ENCODE results near the gene STARD3.

The STARD3 gene

DNA sequence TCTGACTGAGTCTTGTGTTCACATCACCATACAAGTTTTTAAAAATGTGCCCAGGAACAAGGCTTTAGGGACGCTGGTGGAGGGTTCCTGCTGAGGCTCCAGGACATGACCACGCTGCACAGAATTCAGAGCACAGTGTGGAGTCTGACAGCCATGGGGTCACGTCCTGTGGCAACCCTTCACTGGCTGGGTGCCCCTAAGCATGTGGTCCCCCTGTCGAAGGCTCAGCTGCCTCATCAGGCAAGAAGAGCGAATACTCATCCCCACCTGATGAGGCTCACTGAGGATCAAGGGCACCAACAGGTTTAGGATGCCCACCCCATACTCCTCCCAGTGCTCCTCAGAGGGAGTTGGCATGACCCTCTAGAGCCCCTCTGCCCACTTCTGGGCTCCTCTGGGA, 37.2 kb downstream of the STARD3 start:
- Histone ChIP-seq H3K9me2 (ENCODE audit: low read depth, low read length) (no peaks in the 10 kb centered on the region), H3K4me2 (ENCODE audit: low read length) (no peak overlapping the region), H3K4me3 (ENCODE audit: low read depth, low read length, poor library complexity, severe bottlenecking) (no peak overlapping the region), H3K27me3 (ENCODE audit: insufficient read depth, low read length) (no peaks in the 10 kb centered on the region; the same call in 1 of the 2 replicates), H3K36me3 (ENCODE audit: insufficient read depth, low read length) (no peaks in the 10 kb centered on the region), H3K9ac (ENCODE audit: low read length) (no peak overlapping the region), H3K4me1 (ENCODE audit: insufficient read depth, low read length, severe bottlenecking) (peaks cover 6% of the 10 kb centered on the region), H3K79me2 (ENCODE audit: insufficient read depth, low read length) (no peaks in the 10 kb centered on the region), H3K27ac (ENCODE audit: low read depth, low read length, poor library complexity, severe bottlenecking) (no peak overlapping the region), H3K9me3 (ENCODE audit: low read length) (no peaks in the 10 kb centered on the region), H2AFZ (ENCODE audit: low read length) (no peak overlapping the region), H4K20me1 (ENCODE audit: insufficient read depth, low read length) (no peaks in the 10 kb centered on the region), H3F3A (ENCODE audit: insufficient read depth, low read length) (no peaks in the 10 kb centered on the region)
- no peak for TF ChIP-seq CTCF (IDR thresholded peaks at IDR 0.05; ENCODE audit: low read length)
- no peak for TF ChIP-seq EZH2 (IDR thresholded peaks at IDR 0.05; ENCODE audit: borderline replicate concordance, low read length)

DNA sequence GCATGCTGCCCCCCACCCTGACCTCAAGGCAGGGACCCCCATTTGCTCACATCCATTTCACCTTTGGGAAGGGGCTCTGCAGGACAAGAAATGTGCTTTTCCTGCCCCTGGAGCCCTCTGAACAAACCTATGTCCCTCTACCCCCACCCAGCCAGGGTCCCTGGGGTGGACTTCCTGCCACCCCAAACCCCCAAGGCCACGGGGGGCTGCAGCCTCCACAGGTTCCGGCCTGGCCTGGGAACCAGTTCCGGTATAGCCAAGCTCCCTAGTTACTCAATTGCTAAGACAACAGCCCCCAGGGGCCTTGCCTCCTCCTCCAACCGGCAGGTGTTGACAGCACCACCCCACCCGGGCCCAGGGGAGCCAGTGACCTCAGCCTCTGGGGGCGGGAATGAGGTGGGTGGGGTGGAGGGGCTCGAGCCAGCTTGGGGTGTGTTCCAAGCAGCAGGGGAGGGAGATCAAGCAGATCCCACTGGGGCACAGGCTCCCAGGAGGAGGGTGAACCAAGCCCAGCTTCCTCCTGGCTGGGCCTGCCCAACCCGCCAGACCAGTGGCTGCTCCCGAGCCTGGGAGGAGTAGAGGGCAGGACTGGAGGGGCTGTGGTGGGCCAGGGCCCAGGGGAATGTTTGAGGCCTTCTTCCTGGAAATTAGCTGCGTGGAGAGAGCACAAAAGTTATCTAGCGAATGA, 37.9 kb downstream of the STARD3 start:
- H3K79me2 ChIP-seq (ENCODE audit: insufficient read depth, low read length) = no peaks in the 10 kb centered on the region
- H3K9me2 ChIP-seq (ENCODE audit: low read depth, low read length) = no peaks in the 10 kb centered on the region
- no peak overlapping the region for H3K9ac ChIP-seq (ENCODE audit: low read length)
- no peaks in the 10 kb centered on the region; the same call in 1 of the 2 replicates for H3K27me3 ChIP-seq (ENCODE audit: insufficient read depth, low read length)
- no peak overlapping the region for H2AFZ ChIP-seq (ENCODE audit: low read length)
- H4K20me1 ChIP-seq (ENCODE audit: insufficient read depth, low read length) = no peaks in the 10 kb centered on the region
- H3K4me2 ChIP-seq (ENCODE audit: low read length) = no peak overlapping the region
- H3K4me3 ChIP-seq (ENCODE audit: low read depth, low read length, poor library complexity, severe bottlenecking) = no peak overlapping the region
- TF ChIP-seq EZH2 (IDR thresholded peaks at IDR 0.05; ENCODE audit: borderline replicate concordance, low read length) (no peak), CTCF (IDR thresholded peaks at IDR 0.05; ENCODE audit: low read length) (no peak)
- H3F3A ChIP-seq (ENCODE audit: insufficient read depth, low read length) = no peaks in the 10 kb centered on the region
- H3K27ac ChIP-seq (ENCODE audit: low read depth, low read length, poor library complexity, severe bottlenecking) = no peak overlapping the region
- no peaks in the 10 kb centered on the region for H3K9me3 ChIP-seq (ENCODE audit: low read length)
- peaks cover 13% of the 10 kb centered on the region for H3K4me1 ChIP-seq (ENCODE audit: insufficient read depth, low read length, severe bottlenecking)
- no peaks in the 10 kb centered on the region for H3K36me3 ChIP-seq (ENCODE audit: insufficient read depth, low read length)

- H4K20me1 ChIP-seq (ENCODE audit: insufficient read depth, low read length) = no peaks in the 10 kb centered on the region
- H3K4me2 ChIP-seq (ENCODE audit: low read length) = no peak overlapping the region
- H3K27ac ChIP-seq (ENCODE audit: low read depth, low read length, poor library complexity, severe bottlenecking) = no peak overlapping the region
- H3K27me3 ChIP-seq (ENCODE audit: insufficient read depth, low read length) = no peaks in the 10 kb centered on the region; the same call in 1 of the 2 replicates
- no peaks in the 10 kb centered on the region for H3K9me3 ChIP-seq (ENCODE audit: low read length)
- no peak overlapping the region for H3K9ac ChIP-seq (ENCODE audit: low read length)
- no peaks in the 10 kb centered on the region for H3K9me2 ChIP-seq (ENCODE audit: low read depth, low read length)
- no peaks in the 10 kb centered on the region for H3F3A ChIP-seq (ENCODE audit: insufficient read depth, low read length)
- TF ChIP-seq EZH2 (IDR thresholded peaks at IDR 0.05; ENCODE audit: borderline replicate concordance, low read length) (no peak), CTCF (IDR thresholded peaks at IDR 0.05; ENCODE audit: low read length) (no peak)
- H3K36me3 ChIP-seq (ENCODE audit: insufficient read depth, low read length) = no peaks in the 10 kb centered on the region
- no peaks in the 10 kb centered on the region for H3K79me2 ChIP-seq (ENCODE audit: insufficient read depth, low read length)
- H3K4me1 ChIP-seq (ENCODE audit: insufficient read depth, low read length, severe bottlenecking) = peaks cover 15% of the 10 kb centered on the region
- H3K4me3 ChIP-seq (ENCODE audit: low read depth, low read length, poor library complexity, severe bottlenecking) = no peak overlapping the region
- no peak overlapping the region for H2AFZ ChIP-seq (ENCODE audit: low read length)
These were observed 38.6 kb downstream of the STARD3 start for GRCh38 chr17:39675390-39676082.
